Stimulated activated naive CD8-positive, alpha-beta T cell treated with anti-CD3 and anti-CD28 coated beads, Interleukin-15, Interleukin-2, amounts not matched to agents 100 U/mL and 50 U/mL, for 24 hours (primary cell): ENCODE results near the gene GUCY1A1.

Experiments
- ATAC-seq: fragments of 150-1000 bp; cut with Tn5 transposase; one replicate; pipeline ENCODE4 v1.10.0; 2021
- DNase-seq: peaks from one replicate; pipeline ENCODE4 v3.0.0; 2021

The GUCY1A1 gene

GRCh38 chr4:155777971-155778735 lies 111.5 kb downstream of the GUCY1A1 start:
- DNase-seq: no peak
- no peak for ATAC-seq

- DNase-seq (no peak), ATAC-seq (no peak)
These were observed 114.1 kb downstream of the GUCY1A1 start for GRCh38 chr4:155780775-155781174.

GRCh38 chr4:155781249-155781831 lies 114.7 kb downstream of the GUCY1A1 start:
- ATAC-seq (no peak), DNase-seq (no peak)
